GM12875 (cell line): Measurements from ENCODE around the gene PTPRM.

Experiments
- H3K4me3 ChIP-seq: one replicate; pipeline ENCODE4 v1.5.1; 2011; ENCODE audit warnings: low read depth, low read length, control low read depth
- TF ChIP-seq, protein P1 (sequence below): IDR thresholded peaks from 2 replicates; pipeline ENCODE4 v1.5.1; 2011; ENCODE audit warnings: low read depth, mild to moderate bottlenecking, control low read depth, inconsistent platforms, low read length, moderate library complexity, borderline replicate concordance; ENCODE audit not compliant: insufficient read depth

Gene PTPRM

DNA sequence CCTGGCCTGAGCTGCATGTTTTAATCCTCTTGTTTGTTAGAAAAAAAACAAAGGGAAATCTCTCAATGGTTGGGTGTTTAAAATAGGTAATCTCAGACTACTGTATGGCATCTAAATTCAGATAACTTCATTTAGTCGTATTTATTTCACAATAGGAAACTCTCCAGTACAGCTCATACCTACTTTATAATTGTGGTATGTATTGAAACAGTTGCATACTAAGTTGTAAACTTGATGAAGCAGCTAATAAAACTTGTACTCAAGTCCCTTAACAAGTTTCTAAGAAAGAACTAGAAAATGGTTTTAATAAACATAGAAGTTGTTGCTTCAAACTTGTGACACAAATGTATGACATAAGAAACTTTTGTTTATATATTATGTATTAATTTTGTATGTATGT lies 334.5 kb downstream of the PTPRM start:
- TF ChIP-seq, protein P1, sequence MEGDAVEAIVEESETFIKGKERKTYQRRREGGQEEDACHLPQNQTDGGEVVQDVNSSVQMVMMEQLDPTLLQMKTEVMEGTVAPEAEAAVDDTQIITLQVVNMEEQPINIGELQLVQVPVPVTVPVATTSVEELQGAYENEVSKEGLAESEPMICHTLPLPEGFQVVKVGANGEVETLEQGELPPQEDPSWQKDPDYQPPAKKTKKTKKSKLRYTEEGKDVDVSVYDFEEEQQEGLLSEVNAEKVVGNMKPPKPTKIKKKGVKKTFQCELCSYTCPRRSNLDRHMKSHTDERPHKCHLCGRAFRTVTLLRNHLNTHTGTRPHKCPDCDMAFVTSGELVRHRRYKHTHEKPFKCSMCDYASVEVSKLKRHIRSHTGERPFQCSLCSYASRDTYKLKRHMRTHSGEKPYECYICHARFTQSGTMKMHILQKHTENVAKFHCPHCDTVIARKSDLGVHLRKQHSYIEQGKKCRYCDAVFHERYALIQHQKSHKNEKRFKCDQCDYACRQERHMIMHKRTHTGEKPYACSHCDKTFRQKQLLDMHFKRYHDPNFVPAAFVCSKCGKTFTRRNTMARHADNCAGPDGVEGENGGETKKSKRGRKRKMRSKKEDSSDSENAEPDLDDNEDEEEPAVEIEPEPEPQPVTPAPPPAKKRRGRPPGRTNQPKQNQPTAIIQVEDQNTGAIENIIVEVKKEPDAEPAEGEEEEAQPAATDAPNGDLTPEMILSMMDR: no peak
- H3K4me3 ChIP-seq: no peak overlapping the region

DNA sequence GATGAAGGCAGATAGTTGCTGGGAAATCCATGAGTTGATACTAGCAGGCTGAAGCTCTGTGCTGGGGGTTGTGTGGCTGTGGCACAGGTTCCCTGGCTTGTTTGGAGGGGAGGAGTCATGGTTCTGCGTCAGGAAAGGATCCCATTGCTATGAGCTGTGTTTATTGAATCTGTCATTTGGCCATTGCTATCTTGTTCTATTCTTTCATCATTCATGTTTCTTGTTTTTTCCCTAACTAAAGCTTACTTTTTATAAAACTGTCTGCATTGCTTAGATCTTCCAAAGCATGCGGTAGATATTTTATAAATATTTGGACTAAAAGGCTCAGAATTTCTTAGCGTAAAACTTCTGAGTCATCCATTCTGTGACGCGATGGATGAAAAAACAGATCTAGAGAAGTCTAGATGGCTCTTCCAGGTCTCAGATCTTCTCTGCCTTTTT lies 335.3 kb downstream of the PTPRM start:
- no peak overlapping the region for H3K4me3 ChIP-seq
- TF ChIP-seq, protein P1: no peak

DNA sequence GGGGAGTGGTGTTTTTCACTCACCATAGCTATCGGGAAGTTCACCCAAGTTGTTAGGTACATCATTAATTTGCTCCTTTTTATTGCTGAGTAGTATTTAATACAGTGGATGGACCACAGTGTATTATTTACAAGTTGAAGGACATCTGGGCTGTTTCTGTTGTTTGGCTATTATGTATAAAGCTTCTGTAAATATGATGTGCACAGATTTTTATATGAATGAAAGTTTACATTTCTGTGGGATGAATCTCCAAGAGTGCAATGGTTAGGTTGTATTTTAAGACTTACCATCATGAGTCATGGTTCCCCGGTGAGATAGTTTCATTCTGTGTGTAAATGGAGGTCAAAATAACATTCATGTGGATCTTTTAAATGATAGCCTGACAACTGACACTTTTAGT lies 337.4 kb downstream of the PTPRM start:
- H3K4me3 ChIP-seq: no peak overlapping the region
- TF ChIP-seq, protein P1: no peak

DNA sequence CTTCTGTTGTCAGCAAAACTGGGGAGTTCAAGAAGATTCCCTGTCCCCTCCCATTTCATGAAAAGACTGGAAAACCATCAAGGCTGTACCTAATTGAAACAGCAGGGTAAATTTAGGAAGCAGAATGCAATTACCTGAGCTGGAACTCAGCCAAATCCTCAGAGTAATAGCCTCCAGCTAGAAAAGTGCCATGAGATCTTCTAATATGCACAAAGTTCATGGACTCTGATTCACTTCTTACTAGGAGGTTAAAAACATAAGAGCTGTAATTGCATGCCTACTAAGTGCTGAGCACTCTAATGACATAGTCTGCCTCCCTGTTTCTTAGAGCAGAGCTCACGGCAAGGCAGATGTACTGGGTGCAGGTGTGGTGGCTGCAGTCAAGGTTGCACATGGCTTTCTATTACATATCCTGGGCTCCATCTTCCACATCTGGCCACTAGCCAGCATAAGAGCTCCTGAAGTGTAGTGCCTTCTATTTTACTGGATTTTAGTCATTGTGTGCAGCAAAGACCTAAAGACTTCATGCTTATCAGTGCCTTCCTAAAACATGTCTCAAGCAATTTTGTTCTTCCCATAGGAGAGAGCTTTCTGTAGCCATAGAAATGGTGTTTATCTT lies 341.7 kb downstream of the PTPRM start:
- TF ChIP-seq, protein P1: no peak
- H3K4me3 ChIP-seq: no peak overlapping the region

DNA sequence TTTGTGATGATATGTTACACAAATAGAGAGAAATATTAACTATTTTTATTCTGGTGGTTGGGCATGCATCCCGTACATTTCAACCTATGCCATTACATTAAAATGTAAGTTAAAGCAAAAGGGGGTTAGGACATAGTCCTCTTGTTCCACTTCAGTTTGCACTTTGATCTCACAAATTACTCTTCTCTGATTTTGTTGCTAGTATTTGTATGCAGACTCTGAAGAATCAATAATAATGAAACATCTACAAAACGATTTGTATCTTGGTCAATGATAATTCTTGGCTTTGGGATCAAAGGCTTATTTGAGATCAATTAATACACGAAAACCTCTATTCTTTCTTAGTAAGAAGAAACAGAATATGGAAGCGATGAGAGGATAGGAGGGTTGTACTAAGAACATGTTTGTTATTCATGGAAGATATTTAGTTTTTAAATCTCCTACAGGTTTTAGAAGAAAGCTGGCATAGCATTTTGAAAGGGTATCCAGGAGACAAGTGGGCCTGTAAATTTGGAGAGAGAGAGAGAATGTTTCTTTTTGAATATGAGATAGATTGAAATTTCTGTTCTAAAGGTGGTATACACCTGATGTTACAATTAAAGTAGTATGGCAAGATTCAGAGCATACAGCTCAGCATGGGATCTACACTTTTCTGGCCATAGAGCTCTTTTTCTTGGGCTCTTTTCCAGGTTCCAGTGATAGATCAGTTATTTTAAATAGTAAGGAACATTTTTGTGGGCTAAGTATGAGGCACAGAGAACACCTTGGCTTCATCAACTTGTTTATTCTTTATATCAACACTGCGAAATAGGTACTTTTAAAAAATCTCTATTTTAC lies 347.9 kb downstream of the PTPRM start:
- no peak overlapping the region for H3K4me3 ChIP-seq
- TF ChIP-seq, protein P1: no peak

DNA sequence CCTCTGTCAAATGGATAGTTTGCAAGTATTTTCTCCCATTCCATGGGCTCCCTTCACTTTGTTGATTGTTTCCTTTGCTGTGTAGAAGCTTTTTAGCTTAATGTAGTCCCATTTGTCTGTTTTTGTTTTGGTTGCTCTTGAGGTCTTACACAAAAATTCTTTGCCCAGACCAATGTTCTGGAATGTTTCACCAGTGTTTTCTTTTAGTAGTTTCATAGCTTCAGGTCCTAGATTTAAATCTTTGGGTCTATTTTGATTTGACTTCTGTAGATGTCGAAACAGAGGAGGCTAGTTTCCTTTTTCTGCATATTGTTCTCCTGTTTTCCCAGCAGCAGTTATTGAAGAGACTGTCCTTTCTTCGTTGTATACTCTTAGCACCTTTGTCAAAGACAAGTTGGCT lies 351.6 kb downstream of the PTPRM start:
- no peak overlapping the region for H3K4me3 ChIP-seq
- TF ChIP-seq, protein P1: no peak

DNA sequence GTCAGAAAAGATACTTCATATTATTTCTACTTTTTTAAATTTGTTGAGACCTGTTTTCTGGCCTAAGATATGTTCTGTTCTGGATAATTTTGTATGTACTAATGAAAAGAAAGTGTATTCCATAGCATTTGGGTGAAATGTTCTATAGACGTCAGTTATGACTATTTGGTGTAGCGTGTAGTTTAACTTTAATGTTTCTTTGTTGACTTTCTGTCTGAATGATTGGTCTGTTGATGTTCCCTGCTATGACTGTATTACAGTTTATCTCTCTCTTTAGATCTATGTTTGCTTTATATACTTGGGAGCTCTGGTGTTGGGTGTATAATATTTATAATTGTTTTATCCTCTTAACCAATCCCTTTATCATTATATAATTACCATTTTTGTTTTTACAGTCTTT lies 352.4 kb downstream of the PTPRM start:
- TF ChIP-seq, protein P1: no peak
- H3K4me3 ChIP-seq: no peak overlapping the region
